Endothelial cell of umbilical vein (primary cell): ENCODE data around the gene ABLIM2.

Experiments used
- POLR2AphosphoS5 ChIP-seq: IDR thresholded peaks from 2 replicates; pipeline ENCODE4 v1.6.1; 2012; ENCODE audit warnings: low read depth, mild to moderate bottlenecking, control low read depth, low read length, moderate library complexity; ENCODE audit not compliant: insufficient read depth
- TF ChIP-seq, protein P1 (sequence below), 2 donors: IDR thresholded peaks; 1 replicate in 1 of 2; 2 replicates in 1 of 2; pipeline ENCODE4 v1.5.1; 2011; ENCODE audit warnings: low read length in 2 of 2, mild to moderate bottlenecking in 2 of 2, moderate library complexity in 2 of 2, control low read depth in 1 of 2, inconsistent platforms in 1 of 2, low read depth in 1 of 2; ENCODE audit not compliant: insufficient read depth in 1 of 2; ENCODE audit errors: extremely low read depth in 1 of 2
- TF ChIP-seq, protein P2 (sequence below): IDR thresholded peaks from 2 replicates; pipeline ENCODE4 v1.6.1; 2011; ENCODE audit not compliant: insufficient read depth, insufficient read length

DNA sequence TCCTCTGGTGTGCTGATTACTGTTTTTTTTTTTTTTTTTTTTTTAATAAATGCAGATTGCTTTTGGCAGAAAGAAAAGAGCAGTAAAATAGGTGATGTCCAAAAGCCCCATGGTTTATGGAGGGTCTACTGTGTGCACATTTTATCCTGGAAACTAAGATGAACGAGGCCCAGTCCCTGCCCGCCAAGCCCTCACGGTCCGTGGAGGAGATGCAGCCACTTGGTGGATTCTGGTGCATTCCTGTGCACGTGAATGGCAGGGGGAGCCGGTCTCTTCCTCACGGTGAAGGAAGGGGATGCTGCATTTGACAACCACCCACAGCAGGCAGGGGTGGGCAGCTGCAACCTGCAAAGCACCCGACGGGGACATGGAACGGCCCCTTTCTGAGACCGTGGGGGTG, 118.8 kb downstream of the ABLIM2 start:
- TF ChIP-seq, protein P1, sequence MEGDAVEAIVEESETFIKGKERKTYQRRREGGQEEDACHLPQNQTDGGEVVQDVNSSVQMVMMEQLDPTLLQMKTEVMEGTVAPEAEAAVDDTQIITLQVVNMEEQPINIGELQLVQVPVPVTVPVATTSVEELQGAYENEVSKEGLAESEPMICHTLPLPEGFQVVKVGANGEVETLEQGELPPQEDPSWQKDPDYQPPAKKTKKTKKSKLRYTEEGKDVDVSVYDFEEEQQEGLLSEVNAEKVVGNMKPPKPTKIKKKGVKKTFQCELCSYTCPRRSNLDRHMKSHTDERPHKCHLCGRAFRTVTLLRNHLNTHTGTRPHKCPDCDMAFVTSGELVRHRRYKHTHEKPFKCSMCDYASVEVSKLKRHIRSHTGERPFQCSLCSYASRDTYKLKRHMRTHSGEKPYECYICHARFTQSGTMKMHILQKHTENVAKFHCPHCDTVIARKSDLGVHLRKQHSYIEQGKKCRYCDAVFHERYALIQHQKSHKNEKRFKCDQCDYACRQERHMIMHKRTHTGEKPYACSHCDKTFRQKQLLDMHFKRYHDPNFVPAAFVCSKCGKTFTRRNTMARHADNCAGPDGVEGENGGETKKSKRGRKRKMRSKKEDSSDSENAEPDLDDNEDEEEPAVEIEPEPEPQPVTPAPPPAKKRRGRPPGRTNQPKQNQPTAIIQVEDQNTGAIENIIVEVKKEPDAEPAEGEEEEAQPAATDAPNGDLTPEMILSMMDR (IDR thresholded peaks at IDR 0.05; ENCODE audit: extremely low read depth in 1 of 2, insufficient read depth in 1 of 2, low read depth in 1 of 2, low read length in 2 of 2) = no peak
- no peak for TF ChIP-seq POLR2AphosphoS5
- TF ChIP-seq, protein P2, sequence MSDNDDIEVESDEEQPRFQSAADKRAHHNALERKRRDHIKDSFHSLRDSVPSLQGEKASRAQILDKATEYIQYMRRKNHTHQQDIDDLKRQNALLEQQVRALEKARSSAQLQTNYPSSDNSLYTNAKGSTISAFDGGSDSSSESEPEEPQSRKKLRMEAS = no peak
